ENCODE results near the gene RET.

The RET gene

GRCh38 chr10:43110338-43111071 lies 33.6 kb downstream of the RET start:
- DNase-seq, result no peak

- DNase-seq, result no peak
Measured at GRCh38 chr10:43111101-43111500, 34.2 kb downstream of the RET start.

GRCh38 chr10:43111921-43112607 lies 35.2 kb downstream of the RET start:
- no peak for DNase-seq

GRCh38 chr10:43112608-43112961 lies 35.7 kb downstream of the RET start:
- no peak for DNase-seq

GRCh38 chr10:43113201-43114087 lies 36.6 kb downstream of the RET start:
- DNase-seq, result no peak

GRCh38 chr10:43114088-43114742 lies 37.3 kb downstream of the RET start:
- no peak for DNase-seq

GRCh38 chr10:43114743-43115611 lies 38.1 kb downstream of the RET start:
- DNase-seq, result no peak

GRCh38 chr10:43115881-43116595 lies 39.2 kb downstream of the RET start:
- DNase-seq, result no peak

- no peak for DNase-seq
Measured at GRCh38 chr10:43116596-43116995, 39.7 kb downstream of the RET start.

GRCh38 chr10:43117031-43117776 lies 40.3 kb downstream of the RET start:
- no peak for DNase-seq

GRCh38 chr10:43117777-43118583 lies 41.1 kb downstream of the RET start:
- no peak for DNase-seq

GRCh38 chr10:43118631-43119415 lies 42.0 kb downstream of the RET start:
- DNase-seq, result no peak

GRCh38 chr10:43119416-43120115 lies 42.7 kb downstream of the RET start:
- DNase-seq, result no peak

- DNase-seq, result no peak
Measured at GRCh38 chr10:43120116-43120928, 43.5 kb downstream of the RET start.

- DNase-seq, result no peak
Measured at GRCh38 chr10:43120929-43121314, 44.1 kb downstream of the RET start.

- no peak for DNase-seq
Measured at GRCh38 chr10:43121444-43121843, 44.6 kb downstream of the RET start.

GRCh38 chr10:43122096-43122495 lies 45.2 kb downstream of the RET start:
- DNase-seq, result no peak
